ENCODE data around the gene RPLP2. TPM values are rescaled to one million over a fixed set of nuclear protein-coding genes. Genes with fewer than 3 reads are reported as not detected.

RPLP2 gene
- total RNA-seq, 1 donor from 2014 or later = 2,217 TPM

GRCh38 chr11:837189-837989 is 27.6 kb downstream of the RPLP2 start:
- intact Hi-C loops (cut with micrococcal nuclease) = no loop called here
- Mint-ChIP-seq H3K4me3 (ENCODE audit: low read depth) (no peak overlapping the region), H3K4me1 (ENCODE audit: low read depth) (peaks cover 15% of the 10 kb centered on the region), H3K9me3 (no peaks in the 10 kb centered on the region), H3K27me3 (ENCODE audit: low read depth) (no peaks in the 10 kb centered on the region), H3K27ac (no peak overlapping the region), H3K36me3 (ENCODE audit: low read depth) (peaks cover 25% of the 10 kb centered on the region)
- no peak for DNase-seq (ENCODE audit: low spot score)

- Mint-ChIP-seq H3K27me3 (ENCODE audit: low read depth) (no peaks in the 10 kb centered on the region), H3K27ac (no peak overlapping the region), H3K36me3 (ENCODE audit: low read depth) (peaks cover 25% of the 10 kb centered on the region), H3K9me3 (no peaks in the 10 kb centered on the region), H3K4me1 (ENCODE audit: low read depth) (peaks cover 15% of the 10 kb centered on the region), H3K4me3 (ENCODE audit: low read depth) (no peak overlapping the region)
- no peak for DNase-seq (ENCODE audit: low spot score)
- intact Hi-C loops (cut with micrococcal nuclease) = no loop called here
Observed at GRCh38 chr11:837990-838307, 28.2 kb downstream of the RPLP2 start.

GRCh38 chr11:838441-839279 is 28.9 kb downstream of the RPLP2 start:
- Mint-ChIP-seq H3K27me3 (ENCODE audit: low read depth) (no peaks in the 10 kb centered on the region), H3K4me1 (ENCODE audit: low read depth) (peaks cover 15% of the 10 kb centered on the region), H3K9me3 (no peaks in the 10 kb centered on the region), H3K36me3 (ENCODE audit: low read depth) (peaks cover 25% of the 10 kb centered on the region), H3K4me3 (ENCODE audit: low read depth) (no peak overlapping the region), H3K27ac (no peak overlapping the region)
- DNase-seq (ENCODE audit: low spot score) = no peak
- intact Hi-C loops (cut with micrococcal nuclease) = no loop called here

- no peak for DNase-seq (ENCODE audit: low spot score)
- H3K9me3 Mint-ChIP-seq = no peaks in the 10 kb centered on the region
- H3K27ac Mint-ChIP-seq = no peak overlapping the region
- peaks cover 11% of the 10 kb centered on the region for H3K4me1 Mint-ChIP-seq (ENCODE audit: low read depth)
- intact Hi-C loops (cut with micrococcal nuclease) = no loop called here
- H3K27me3 Mint-ChIP-seq (ENCODE audit: low read depth) = no peaks in the 10 kb centered on the region
- peaks cover 25% of the 10 kb centered on the region for H3K36me3 Mint-ChIP-seq (ENCODE audit: low read depth)
- H3K4me3 Mint-ChIP-seq (ENCODE audit: low read depth) = no peak overlapping the region
Observed at GRCh38 chr11:839280-839623, 29.5 kb downstream of the RPLP2 start.

- Mint-ChIP-seq H3K27ac (no peak overlapping the region), H3K4me1 (ENCODE audit: low read depth) (peaks cover 11% of the 10 kb centered on the region), H3K4me3 (ENCODE audit: low read depth) (peak overlapping the region; percentile 86), H3K36me3 (ENCODE audit: low read depth) (peaks cover 25% of the 10 kb centered on the region), H3K27me3 (ENCODE audit: low read depth) (peaks cover 1% of the 10 kb centered on the region), H3K9me3 (no peaks in the 10 kb centered on the region)
- DNase-seq (ENCODE audit: low spot score) = no peak
- intact Hi-C loops (cut with micrococcal nuclease) = loop anchor here (5.0 kb wide), 1 partner anchor 72 kb away; the partner anchor contains the start of gene CHID1
Observed at GRCh38 chr11:839875-840617, 30.3 kb downstream of the RPLP2 start.

GRCh38 chr11:841981-842369 is 32.2 kb downstream of the RPLP2 start:
- peaks cover 25% of the 10 kb centered on the region for H3K36me3 Mint-ChIP-seq (ENCODE audit: low read depth)
- intact Hi-C loops (cut with micrococcal nuclease) = loop anchor here (1.0 to 5.0 kb wide), 2 partner anchors 9 to 70 kb away; partner anchors contain the start of gene CHID1
- peaks cover 1% of the 10 kb centered on the region for H3K27me3 Mint-ChIP-seq (ENCODE audit: low read depth)
- DNase-seq (ENCODE audit: low spot score) = no peak
- peak overlapping the region; percentile 86 for H3K4me3 Mint-ChIP-seq (ENCODE audit: low read depth)
- peaks cover 11% of the 10 kb centered on the region for H3K4me1 Mint-ChIP-seq (ENCODE audit: low read depth)
- H3K9me3 Mint-ChIP-seq = no peaks in the 10 kb centered on the region
- H3K27ac Mint-ChIP-seq = peak overlapping the region; percentile 81

- Mint-ChIP-seq H3K27ac (peak within 1 kb of the TSS; percentile 81), H3K9me3 (no peaks in the 10 kb centered on the region), H3K4me3 (ENCODE audit: low read depth) (peak within 1 kb of the TSS; percentile 86), H3K27me3 (ENCODE audit: low read depth) (peaks cover 1% of the 10 kb centered on the region), H3K36me3 (ENCODE audit: low read depth) (peaks cover 23% of the 10 kb centered on the region), H3K4me1 (ENCODE audit: low read depth) (peaks cover 11% of the 10 kb centered on the region)
- intact Hi-C loops (cut with micrococcal nuclease) = loop anchor here (1.0 to 5.0 kb wide), 2 partner anchors 9 to 70 kb away; partner anchors contain the start of gene CHID1
- DNase-seq (ENCODE audit: low spot score) = peak; percentile 84
Observed at GRCh38 chr11:842370-843002, 32.7 kb downstream of the RPLP2 start, which contains the start of the genes POLR2L and TSPAN4. Gene POLR2L, minus strand, starts transcription at chr11:842529. Its CDS starts 21 bp downstream, at chr11:842508. Gene TSPAN4, plus strand, starts transcription at chr11:842852. Its CDS starts 7,453 bp downstream, at chr11:850305.

- peaks cover 22% of the 10 kb centered on the region for H3K36me3 Mint-ChIP-seq (ENCODE audit: low read depth)
- DNase-seq (ENCODE audit: low spot score) = no peak
- no peaks in the 10 kb centered on the region for H3K9me3 Mint-ChIP-seq
- H3K27me3 Mint-ChIP-seq (ENCODE audit: low read depth) = peaks cover 1% of the 10 kb centered on the region
- intact Hi-C loops (cut with micrococcal nuclease) = loop anchor here (5.0 kb wide), 1 partner anchor 69 kb away; the partner anchor contains the start of gene CHID1
- no peak overlapping the region for H3K27ac Mint-ChIP-seq
- peaks cover 11% of the 10 kb centered on the region for H3K4me1 Mint-ChIP-seq (ENCODE audit: low read depth)
- H3K4me3 Mint-ChIP-seq (ENCODE audit: low read depth) = peak overlapping the region; percentile 77
Observed at GRCh38 chr11:843086-843734, 33.4 kb downstream of the RPLP2 start.

- peaks cover 1% of the 10 kb centered on the region for H3K27me3 Mint-ChIP-seq (ENCODE audit: low read depth)
- peak overlapping the region; percentile 38 for H3K27ac Mint-ChIP-seq
- peaks cover 15% of the 10 kb centered on the region for H3K36me3 Mint-ChIP-seq (ENCODE audit: low read depth)
- intact Hi-C loops (cut with micrococcal nuclease) = loop anchor here (5.0 kb wide), 1 partner anchor 68 kb away; the partner anchor contains the start of gene CHID1
- H3K4me3 Mint-ChIP-seq (ENCODE audit: low read depth) = peak overlapping the region; percentile 77
- peaks cover 14% of the 10 kb centered on the region for H3K4me1 Mint-ChIP-seq (ENCODE audit: low read depth)
- no peaks in the 10 kb centered on the region for H3K9me3 Mint-ChIP-seq
- DNase-seq (ENCODE audit: low spot score) = no peak
Observed at GRCh38 chr11:843818-844692, 34.3 kb downstream of the RPLP2 start.

- intact Hi-C loops (cut with micrococcal nuclease) = loop anchor here (5.0 kb wide), 1 partner anchor 67 kb away; the partner anchor contains the start of gene CHID1
- H3K4me3 Mint-ChIP-seq (ENCODE audit: low read depth) = no peak overlapping the region
- H3K27ac Mint-ChIP-seq = no peak overlapping the region
- peaks cover 10% of the 10 kb centered on the region for H3K36me3 Mint-ChIP-seq (ENCODE audit: low read depth)
- peaks cover 1% of the 10 kb centered on the region for H3K27me3 Mint-ChIP-seq (ENCODE audit: low read depth)
- no peak for DNase-seq (ENCODE audit: low spot score)
- no peaks in the 10 kb centered on the region for H3K9me3 Mint-ChIP-seq
- H3K4me1 Mint-ChIP-seq (ENCODE audit: low read depth) = peaks cover 14% of the 10 kb centered on the region
Observed at GRCh38 chr11:844693-845644, 35.2 kb downstream of the RPLP2 start.
